Tibial nerve (tissue), 4 donors: ENCODE measurements around the gene ZMYND8. TPM values are rescaled to one million over a fixed set of nuclear protein-coding genes. Genes with fewer than 3 reads are reported as not detected.
"Not testable (repeated sequence)": the region's sequence is repeated elsewhere in the genome, so short reads cannot be mapped to it uniquely, and the experiment has no call there.

Experiments
- DNase-seq, 2 donors: peaks; one replicate each; pipeline ENCODE4 v3.0.0-alpha.2; 2019; ENCODE audit warnings: low spot score in 2 of 2
- H3K27ac ChIP-seq, 4 donors: fragments of 200-600 bp; sonication (generic) in 3 of 4; one replicate each; pipeline ENCODE4 v1.5.1; 2017 to 2019; ENCODE audit warnings: mild to moderate bottlenecking in 1 of 4
- H3K27me3 ChIP-seq, 2 donors: fragments of 200-600 bp; sonication (generic) in 1 of 2; one replicate each; pipeline versions ENCODE4 v1.5.1 to v1.6.0; 2017 to 2019
- H3K36me3 ChIP-seq, 3 donors: fragments of 200-600 bp; sonication (generic); one replicate each; pipeline ENCODE4 v1.5.1; 2018 to 2019
- H3K4me1 ChIP-seq, 4 donors: fragments of 200-600 bp; sonication (generic) in 3 of 4; one replicate each; pipeline ENCODE4 v1.5.1; 2017 to 2019
- H3K4me3 ChIP-seq, 4 donors: fragments of 200-600 bp; sonication (generic) in 3 of 4; one replicate each; pipeline ENCODE4 v1.5.1; 2017 to 2019; ENCODE audit warnings: mild to moderate bottlenecking in 1 of 4, moderate library complexity in 1 of 4
- H3K9me3 ChIP-seq, 4 donors: fragments of 200-600 bp; sonication (generic) in 3 of 4; one replicate each; pipeline ENCODE4 v1.5.1; 2017 to 2019
- CTCF ChIP-seq, 5 experiments: fragments of 200-600 bp in 3 of 5; fragments of 450-650 bp in 2 of 5; sonication (generic) in 3 of 5; IDR thresholded peaks; one replicate each; pipeline ENCODE4 v1.5.1; 2016 to 2019; ENCODE audit warnings: antibody characterized with exemption in 5 of 5, mild to moderate bottlenecking in 3 of 5, moderate library complexity in 2 of 5
- EP300 ChIP-seq, 2 donors: sonication (generic); formaldehyde crosslinking; IDR thresholded peaks; one replicate each; pipeline ENCODE4 v1.6.1; 2017; ENCODE audit warnings: antibody characterized with exemption in 2 of 2, mild to moderate bottlenecking in 1 of 2
- POLR2A ChIP-seq, 2 donors: fragments of 450-650 bp; IDR thresholded peaks; one replicate each; pipeline ENCODE4 v1.6.1; 2017; ENCODE audit warnings: antibody characterized with exemption in 2 of 2, mild to moderate bottlenecking in 2 of 2, moderate library complexity in 2 of 2
- WGBS, 2 donors: methylation state at CpG; one replicate each; pipeline ENCODE4 v1.1.5; 2018; 5-methylcytosine and 5-hydroxymethylcytosine counted together
- total RNA-seq, 4 donors: library from RNA; depleted of rRNA; stranded (reverse); fragments of >200 nt; gene quantifications; one replicate each; pipeline ENCODE4 v1.1.0, GENCODE V29; 2016

ZMYND8 gene
- total RNA-seq, 4 donors from 2014 or later: 45.3 to 69.9 (median 49.8) TPM

- H3K27me3 ChIP-seq: no peaks in the 10 kb centered on the region
- TF ChIP-seq POLR2A (IDR thresholded peaks at IDR 0.05): no peak
- TF ChIP-seq EP300 (IDR thresholded peaks at IDR 0.05): no peak
- TF ChIP-seq CTCF (IDR thresholded peaks at IDR 0.05): no peak
- H3K4me3 ChIP-seq: no peak overlapping the region
- no peaks in the 10 kb centered on the region for H3K9me3 ChIP-seq
- H3K36me3 ChIP-seq: peaks cover 3 to 95% (median 28%) of the 10 kb centered on the region in 3 donors
- no peak for DNase-seq
- no peaks in the 10 kb centered on the region for H3K4me1 ChIP-seq
- peak overlapping the region in 1 of 4 donors; percentile 3 for H3K27ac ChIP-seq
- 95 to 98% methylated on average over 6 of the region's 6 CpGs for whole genome bisulfite sequencing, 2 donors
These were observed 63.9 kb downstream of the ZMYND8 start for GRCh38 chr20:47292581-47292980.

GRCh38 chr20:47290666-47291430, 65.7 kb downstream of the ZMYND8 start:
- peaks cover 3 to 95% (median 27%) of the 10 kb centered on the region in 3 donors for H3K36me3 ChIP-seq
- no peaks in the 10 kb centered on the region for H3K4me1 ChIP-seq
- no peak overlapping the region for H3K27ac ChIP-seq
- TF ChIP-seq POLR2A (IDR thresholded peaks at IDR 0.05): no peak
- TF ChIP-seq CTCF (IDR thresholded peaks at IDR 0.05): no peak
- no peak for TF ChIP-seq EP300 (IDR thresholded peaks at IDR 0.05)
- WGBS, 2 donors: 88 to 89% methylated on average over 11 of the region's 11 CpGs
- DNase-seq: no peak
- no peaks in the 10 kb centered on the region for H3K27me3 ChIP-seq
- H3K9me3 ChIP-seq: no peaks in the 10 kb centered on the region
- H3K4me3 ChIP-seq: no peak overlapping the region

- no peaks in the 10 kb centered on the region for H3K4me1 ChIP-seq
- 60 to 62% methylated on average over 3 of the region's 3 CpGs for WGBS, 2 donors
- H3K9me3 ChIP-seq: no peaks in the 10 kb centered on the region
- peaks cover 3 to 95% (median 27%) of the 10 kb centered on the region in 3 donors for H3K36me3 ChIP-seq
- no peak overlapping the region for H3K27ac ChIP-seq
- no peak for DNase-seq
- H3K4me3 ChIP-seq: no peak overlapping the region
- no peaks in the 10 kb centered on the region for H3K27me3 ChIP-seq
- TF ChIP-seq POLR2A (IDR thresholded peaks at IDR 0.05) (no peak), CTCF (IDR thresholded peaks at IDR 0.05) (no peak), EP300 (IDR thresholded peaks at IDR 0.05) (no peak)
These were observed 66.5 kb downstream of the ZMYND8 start for GRCh38 chr20:47290008-47290407.

- Histone ChIP-seq H3K4me1 (no peaks in the 10 kb centered on the region), H3K4me3 (no peak overlapping the region), H3K27me3 (no peaks in the 10 kb centered on the region), H3K27ac (no peak overlapping the region), H3K36me3 (peaks cover 3 to 96% (median 27%) of the 10 kb centered on the region in 3 donors), H3K9me3 (no peaks in the 10 kb centered on the region)
- no peak for TF ChIP-seq POLR2A (IDR thresholded peaks at IDR 0.05)
- WGBS, 2 donors: 88 to 94% methylated on average over 3 of the region's 3 CpGs
- DNase-seq: no peak
These were observed 67.4 kb downstream of the ZMYND8 start for GRCh38 chr20:47289096-47289495.

- not testable (repeated sequence) for H3K9me3 ChIP-seq, DNase-seq, H3K27ac ChIP-seq, H3K27me3 ChIP-seq, H3K4me1 ChIP-seq, H3K4me3 ChIP-seq
- H3K36me3 ChIP-seq: peaks cover 3 to 96% (median 28%) of the 10 kb centered on the region in 3 donors
- 97 to 98% methylated on average over 8 of the region's 8 CpGs for WGBS, 2 donors
These were observed 68.0 kb downstream of the ZMYND8 start for GRCh38 chr20:47288530-47288929.

- WGBS, 2 donors: 91% methylated on average over 6 of the region's 6 CpGs
- no peak for DNase-seq
- no peak overlapping the region for H3K27ac ChIP-seq
- peaks cover 3 to 96% (median 34%) of the 10 kb centered on the region in 3 donors for H3K36me3 ChIP-seq
- TF ChIP-seq POLR2A (IDR thresholded peaks at IDR 0.05) (no peak), CTCF (IDR thresholded peaks at IDR 0.05) (no peak), EP300 (IDR thresholded peaks at IDR 0.05) (no peak)
- H3K27me3 ChIP-seq: no peaks in the 10 kb centered on the region
- no peaks in the 10 kb centered on the region for H3K9me3 ChIP-seq
- H3K4me3 ChIP-seq: no peak overlapping the region
- no peaks in the 10 kb centered on the region for H3K4me1 ChIP-seq
These were observed 68.8 kb downstream of the ZMYND8 start for GRCh38 chr20:47287609-47288144.
